GM19395 (cell line): ENCODE measurements around the gene BMPR1A.
"Not testable (repeated sequence)": the region's sequence is repeated elsewhere in the genome, so short reads cannot be mapped to it uniquely, and the experiment has no call there.

ENCODE experiments used
- ATAC-seq: cut with Tn5 transposase; IDR thresholded peaks from one replicate; pipeline ENCODE4 v1.9.1; 2021; ENCODE audit warnings: mild to moderate bottlenecking, moderate library complexity; ENCODE audit not compliant: unreplicated experiment

BMPR1A gene

DNA sequence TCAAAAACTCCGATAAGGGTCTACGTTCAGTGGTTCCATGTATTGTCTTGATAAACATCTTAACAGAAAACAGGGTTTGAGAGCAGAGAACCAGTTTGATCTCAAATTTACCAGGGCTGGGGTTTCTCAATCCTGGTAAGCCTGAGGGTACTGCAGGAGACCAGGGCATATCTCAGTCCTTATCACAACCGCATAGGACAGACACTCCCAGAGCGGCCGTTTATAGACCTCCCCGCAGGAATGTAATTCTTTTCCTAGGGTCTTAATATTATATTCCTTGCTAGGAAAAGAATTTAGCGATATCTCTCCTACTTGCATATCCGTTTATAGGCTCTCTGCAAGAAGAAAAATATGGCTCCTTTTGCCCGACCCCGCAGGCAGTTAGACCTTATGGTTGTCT is 196.3 kb downstream of the BMPR1A start:
- ATAC-seq = not testable (repeated sequence)

DNA sequence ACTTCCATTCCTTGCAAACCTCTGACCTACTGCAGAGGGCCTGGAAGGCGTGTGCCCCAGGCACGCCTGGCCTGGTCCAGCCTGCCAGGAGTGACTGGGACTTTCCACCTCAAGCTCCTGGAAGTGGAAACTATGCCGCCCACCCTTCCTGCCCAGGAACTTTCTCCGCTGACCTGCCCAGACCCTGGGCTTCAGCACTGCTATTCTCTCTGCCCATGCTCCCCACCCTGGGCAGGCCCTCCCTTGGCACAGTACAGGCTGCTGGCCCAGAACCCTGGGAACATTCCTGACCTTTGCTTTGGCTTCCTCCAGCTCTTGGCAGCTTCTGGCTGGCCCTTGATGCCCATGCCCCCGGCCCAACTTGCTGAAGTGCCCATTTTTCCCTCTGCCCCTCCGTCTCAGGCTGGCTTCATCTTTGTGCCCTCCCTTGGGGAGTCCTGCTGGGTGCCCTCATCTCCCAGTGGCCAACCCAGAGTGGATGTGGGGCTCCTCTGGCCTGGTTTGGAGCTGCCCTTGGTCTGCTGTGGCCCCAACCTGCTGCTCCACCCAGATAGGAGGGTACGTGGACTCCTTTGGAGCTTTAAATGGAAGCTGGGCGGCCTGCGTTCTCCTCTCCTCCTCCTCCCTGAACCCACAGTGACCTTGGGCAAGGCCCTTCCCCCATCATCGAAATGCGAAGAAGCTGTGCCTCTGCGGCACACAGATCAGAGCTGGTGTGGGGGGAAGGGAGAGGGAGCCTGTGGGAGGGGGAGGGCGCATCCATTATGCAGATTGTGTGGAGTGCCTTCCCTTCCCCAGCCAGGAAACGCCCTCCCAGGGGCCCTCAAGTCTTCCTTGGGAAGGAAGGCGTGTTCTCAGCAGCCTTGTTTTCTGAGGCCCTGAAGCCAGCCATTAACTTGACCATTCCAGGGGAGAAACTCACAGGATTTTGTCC is 197.6 kb downstream of the BMPR1A start:
- no peak for ATAC-seq

DNA sequence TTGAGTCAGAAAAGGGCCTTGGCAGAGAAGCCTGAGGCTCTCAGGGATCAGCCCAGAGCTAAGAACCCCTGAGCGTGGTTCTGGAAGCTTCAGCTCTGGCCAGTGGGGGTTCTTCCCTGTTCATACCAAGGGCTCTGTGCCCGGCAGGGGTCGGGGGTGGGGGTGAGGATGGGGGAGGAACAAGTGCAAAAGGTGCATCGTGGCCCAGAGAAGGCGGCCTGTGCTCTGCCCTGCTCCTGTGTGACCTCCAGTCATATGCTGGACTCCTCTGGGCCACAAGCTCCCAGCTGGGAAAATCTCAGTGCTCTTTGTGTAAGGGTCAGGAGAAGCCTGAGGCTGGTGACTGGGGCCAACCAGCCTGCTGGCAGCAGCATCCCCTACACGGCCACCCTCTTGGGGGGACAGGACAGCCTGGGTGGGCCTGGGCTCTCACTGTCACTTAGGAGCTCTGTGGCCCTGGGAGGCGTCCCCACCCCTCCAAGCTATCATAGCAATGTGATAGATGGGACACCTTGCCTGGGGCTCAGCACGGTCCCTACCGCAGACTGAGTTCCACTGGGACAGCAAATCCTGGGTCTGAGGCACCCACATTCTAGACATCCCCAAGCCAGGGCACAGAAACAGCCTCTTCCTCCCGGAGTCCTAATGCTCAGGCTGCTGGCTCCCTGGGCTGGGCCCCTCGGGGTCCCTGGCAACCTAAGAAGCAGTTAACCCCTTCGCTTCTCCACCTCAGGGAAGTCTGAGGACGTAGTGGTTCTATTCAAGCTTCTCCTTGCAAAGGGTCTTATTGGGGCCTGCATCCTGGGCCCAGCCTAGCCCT is 198.5 kb downstream of the BMPR1A start:
- no peak for ATAC-seq

DNA sequence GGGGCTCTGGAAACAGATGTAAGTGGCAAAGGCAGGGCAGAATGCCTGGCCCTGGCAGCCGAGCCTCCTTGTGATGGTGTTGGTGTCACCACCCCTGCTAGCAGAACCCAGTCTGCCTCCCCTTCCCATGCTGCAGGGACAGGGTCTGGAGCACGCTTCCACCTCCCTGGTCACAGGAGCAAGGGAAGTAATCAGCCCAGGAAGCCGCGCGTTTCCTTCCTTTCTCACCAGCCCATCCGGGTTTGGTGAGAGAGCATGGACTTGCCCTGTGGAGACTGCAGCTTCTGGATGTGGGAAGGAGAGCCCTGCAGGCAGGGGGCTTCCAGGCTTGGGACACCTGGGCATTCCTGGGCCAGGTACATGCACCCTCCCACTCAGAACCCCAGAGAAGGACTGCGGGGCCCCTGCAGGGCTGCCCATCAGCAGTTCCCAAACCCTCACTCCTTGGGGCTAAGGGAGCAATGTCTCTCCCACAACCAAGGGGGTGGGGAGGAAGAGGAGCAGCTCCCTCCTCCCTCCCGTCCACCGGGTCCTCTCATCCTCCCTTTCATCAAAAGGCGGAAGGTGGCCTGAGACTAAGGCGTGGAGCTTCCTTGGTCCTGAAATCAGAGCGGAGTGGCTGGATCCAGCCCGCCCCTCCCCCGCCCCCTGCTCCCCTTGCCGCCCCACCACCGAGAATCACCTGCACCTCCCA is 199.2 kb downstream of the BMPR1A start:
- no peak for ATAC-seq

DNA sequence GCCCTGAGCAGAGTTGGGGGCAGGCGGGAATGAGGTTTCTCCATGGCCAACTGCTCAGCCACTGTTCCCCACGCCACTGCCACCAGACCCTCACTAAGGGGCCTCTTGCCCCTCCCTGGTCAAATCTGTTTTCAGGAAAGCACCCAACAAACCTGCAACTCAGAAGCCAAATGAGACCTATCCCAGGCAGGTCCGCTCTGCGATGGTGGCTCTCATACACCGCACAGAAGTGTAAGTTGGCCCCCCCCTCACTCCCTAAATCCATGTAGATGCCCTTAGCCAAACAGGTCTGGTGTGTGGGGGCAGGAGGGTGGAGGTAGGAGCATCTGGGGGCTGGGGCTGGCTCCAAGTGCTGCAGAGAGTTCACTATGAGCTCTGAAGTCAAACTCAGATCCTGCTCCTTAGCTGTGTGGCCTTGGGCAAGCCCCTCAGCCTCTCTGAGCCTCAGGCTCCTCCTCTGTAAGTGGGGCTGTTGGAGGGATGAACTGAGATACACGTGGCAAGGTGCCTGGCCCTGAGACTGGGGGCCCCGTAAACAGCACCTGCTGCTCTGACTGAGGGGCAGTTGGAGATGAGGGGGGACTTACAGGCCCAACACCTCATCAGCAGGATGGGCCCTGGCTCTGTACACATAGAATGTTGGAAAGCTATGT is 199.9 kb downstream of the BMPR1A start:
- no peak for ATAC-seq

DNA sequence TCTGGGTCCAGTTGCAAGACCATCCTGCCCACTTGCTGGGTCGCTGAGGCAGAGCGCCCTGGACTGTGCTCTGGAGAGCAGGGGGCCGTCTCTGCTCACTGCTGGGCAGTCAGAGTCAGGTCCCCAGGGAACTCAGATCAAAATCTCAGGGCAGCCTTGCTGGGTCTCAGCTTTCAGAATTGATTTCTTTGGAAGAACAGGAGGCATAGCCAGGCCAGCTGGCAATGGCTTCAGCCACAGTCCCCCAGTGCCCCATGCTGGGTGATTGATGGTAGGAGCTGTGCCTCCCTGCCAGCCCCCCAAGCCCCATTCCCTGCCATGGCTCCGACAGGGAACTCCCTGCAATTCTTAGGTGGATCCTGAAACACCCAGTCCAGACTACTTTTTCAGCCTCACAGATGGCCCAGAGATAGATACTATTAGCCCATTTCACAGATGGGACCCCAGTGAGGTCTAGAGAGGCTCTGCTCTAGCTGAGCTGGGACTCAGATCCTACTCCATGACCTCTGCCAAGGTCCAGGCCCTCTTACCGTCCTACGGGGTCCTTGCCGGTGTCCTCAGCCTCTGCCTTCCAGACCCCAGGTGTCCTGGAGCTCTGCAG is 200.5 kb downstream of the BMPR1A start:
- ATAC-seq = no peak

DNA sequence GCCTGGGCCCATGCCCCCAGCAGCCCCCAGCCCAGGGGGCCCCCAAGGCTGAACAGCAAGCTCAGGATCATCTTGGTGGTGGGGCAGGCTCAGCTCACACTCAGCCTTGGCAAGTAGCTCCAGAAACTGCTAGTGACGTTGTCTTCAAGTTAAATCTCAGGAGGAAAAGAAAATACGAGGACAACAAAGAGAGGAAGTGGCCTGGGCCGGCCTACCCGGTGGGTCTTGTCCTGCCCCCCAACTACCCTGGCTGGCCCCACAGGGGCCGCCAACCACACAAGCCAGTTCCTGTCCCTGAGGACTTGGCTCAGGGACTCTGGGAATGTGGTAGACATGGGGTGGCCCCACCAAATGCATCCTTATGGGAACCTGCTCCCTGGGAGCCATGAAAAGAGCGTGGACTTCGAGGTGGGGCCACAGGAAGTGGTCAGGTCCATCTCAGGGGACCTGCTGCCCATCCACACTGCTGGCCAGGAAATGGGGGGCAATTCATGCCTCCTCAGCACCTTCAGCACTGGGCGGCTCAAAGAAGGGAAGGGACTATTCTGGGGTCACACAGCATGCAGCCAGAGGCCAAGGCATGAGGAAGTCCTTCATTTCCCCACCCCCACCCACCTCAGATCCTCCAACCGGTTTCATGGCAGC is 201.2 kb downstream of the BMPR1A start, which contains the start of gene MMRN2:
MMRN2 (minus strand) TSS at position 145 of the 645 bp plus-strand sequence; CDS start at position 71, 74 bp downstream.
- no peak for ATAC-seq

DNA sequence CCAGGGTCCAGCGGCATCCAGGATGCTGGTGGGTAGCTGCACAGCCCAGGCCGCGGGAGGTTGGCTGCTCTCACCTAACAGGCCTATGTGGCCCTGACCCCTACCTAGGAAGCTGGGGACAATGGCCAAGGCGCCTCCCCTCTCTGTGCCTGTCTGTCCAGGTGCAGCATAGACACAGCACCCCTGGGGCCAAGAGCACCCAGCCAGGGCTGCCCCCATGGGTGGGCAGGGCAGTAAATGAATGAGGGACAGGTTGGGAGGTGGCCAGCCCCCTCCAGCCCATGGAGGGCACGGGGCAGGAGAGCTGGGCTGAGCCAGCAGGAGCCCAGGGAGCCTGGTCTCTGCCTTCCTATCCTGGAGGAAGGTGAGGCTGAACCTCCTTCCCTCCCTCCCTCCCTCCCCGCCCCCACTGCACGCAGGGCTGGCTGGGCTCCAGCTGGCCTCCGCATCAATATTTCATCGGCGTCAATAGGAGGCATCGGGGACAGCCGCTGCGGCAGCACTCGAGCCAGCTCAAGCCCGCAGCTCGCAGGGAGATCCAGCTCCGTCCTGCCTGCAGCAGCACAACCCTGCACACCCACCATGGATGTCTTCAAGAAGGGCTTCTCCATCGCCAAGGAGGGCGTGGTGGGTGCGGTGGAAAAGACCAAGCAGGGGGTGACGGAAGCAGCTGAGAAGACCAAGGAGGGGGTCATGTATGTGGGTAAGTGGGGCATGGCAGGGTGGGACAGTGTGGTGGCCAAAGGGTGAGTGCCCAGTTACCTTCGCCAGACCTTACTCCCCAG is 201.9 kb downstream of the BMPR1A start, which contains the start of gene SNCG:
SNCG (plus strand) TSS at position 484 of the 785 bp plus-strand sequence; CDS start at position 583, 99 bp downstream.
- ATAC-seq = no peak

DNA sequence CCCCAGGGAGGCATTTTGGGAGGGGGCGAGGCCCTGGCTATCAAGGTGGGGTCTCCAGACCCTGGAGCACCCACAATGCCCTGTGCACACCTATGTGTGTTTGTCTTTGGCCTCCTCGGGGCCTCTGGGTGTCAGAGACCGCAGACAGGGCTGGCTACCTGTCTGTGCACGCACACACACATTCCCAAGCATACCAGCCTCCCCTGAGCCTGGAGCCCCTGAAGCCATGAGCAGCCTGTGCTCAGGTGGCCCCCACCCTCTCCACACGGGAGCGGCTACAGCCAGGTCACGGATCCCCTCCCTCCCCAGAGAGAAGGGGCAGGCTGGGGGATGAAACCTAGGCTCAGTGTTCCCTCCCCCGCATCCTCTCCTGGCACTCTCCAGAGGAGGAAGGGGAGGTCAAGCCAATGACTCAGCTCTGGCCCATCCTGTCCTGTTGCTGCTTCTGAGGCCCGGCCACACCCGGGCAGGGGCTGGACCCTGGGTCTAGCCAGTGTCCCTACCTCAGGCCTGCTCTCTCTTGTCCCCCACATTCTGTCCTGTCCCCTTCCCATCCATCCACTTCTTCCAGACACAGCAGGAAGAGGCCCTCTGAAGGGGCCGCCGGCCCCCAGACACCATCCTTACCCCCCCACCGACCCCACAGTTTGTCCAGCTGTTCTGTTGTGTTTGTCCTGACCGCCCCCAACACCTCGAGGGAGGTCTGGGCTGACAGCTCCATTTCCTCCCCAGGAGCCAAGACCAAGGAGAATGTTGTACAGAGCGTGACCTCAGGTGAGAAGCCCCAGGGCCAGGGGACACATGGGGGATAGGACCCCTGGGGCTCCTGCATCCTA is 202.7 kb downstream of the BMPR1A start:
- no peak for ATAC-seq

DNA sequence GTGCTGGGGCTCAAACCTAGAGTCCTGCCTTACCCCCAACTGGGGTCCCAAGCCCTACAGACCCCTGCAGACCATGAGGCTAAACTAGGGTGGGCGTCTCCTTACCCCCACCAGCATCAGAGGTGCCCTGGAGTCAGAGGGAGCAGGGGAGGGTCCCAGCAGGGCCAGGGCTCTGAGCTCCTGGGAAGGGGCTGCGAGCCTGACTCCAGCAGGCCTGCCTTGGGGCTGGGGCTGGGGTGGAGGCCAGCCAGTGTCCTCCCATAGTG is 203.3 kb downstream of the BMPR1A start:
- no peak for ATAC-seq

DNA sequence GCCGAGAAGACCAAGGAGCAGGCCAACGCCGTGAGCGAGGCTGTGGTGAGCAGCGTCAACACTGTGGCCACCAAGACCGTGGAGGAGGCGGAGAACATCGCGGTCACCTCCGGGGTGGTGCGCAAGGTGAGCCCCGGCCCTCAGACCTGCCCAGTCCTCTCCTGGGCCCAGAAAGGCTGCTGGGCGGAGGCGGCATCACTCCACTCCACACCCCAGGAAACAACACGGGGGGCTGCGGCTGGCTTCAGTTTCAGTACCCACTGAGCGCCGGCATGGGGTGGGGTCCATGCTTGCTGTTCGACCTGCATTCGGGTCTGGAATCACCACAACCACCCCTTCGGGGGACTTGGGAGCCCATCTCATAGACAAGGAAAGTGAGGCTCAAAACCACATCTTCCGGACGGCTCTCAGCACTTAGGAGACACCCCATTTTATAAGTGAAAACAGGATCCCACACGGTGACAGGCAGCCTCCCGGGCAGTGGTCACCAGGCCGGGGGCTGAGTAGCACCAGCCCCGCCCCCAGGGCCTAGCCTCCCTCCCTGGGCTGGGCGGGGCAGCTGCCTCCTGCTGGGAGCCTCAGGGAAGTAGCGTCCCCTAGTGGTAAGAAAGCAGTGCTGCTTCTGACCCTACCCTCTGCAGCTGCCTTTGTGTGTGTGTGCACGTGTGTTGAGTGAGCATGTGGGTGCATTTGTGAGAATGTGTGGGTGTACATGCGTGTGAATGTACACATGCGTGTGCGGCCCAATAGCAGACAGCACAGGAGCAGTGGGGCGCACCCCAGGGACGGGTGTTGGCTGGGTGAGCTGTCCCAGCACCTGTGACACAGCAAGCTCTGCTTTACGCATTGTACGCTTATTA is 203.8 kb downstream of the BMPR1A start:
- ATAC-seq = peak; percentile 68

DNA sequence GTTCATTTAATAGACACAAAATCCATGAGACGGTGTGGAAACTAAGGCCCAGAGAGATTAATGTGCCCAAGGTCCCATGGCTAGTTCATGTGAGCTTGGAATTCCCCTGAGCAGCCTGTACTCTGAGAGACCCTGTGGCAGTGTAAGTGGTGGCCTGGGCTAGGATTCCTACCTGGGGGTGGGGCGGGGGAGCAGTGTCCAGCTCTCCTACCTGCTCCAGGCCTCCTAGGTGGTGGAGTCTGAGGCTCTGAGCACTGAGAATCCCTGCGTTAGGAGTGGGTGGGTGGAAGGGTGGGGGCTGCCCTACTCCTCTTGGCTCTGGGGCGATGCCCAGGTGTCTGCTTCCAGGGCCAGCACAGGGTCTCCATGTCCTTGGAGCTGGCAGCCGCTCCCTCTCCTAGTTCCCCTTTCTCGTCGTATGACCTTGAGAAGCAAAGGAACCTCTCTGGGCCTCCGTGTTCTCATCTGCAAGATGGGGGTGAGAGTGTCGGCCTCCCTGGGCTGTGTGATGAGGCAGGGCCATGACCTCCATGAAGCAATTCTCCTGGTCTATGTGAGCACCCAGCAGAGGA is 204.5 kb downstream of the BMPR1A start:
- no peak for ATAC-seq

DNA sequence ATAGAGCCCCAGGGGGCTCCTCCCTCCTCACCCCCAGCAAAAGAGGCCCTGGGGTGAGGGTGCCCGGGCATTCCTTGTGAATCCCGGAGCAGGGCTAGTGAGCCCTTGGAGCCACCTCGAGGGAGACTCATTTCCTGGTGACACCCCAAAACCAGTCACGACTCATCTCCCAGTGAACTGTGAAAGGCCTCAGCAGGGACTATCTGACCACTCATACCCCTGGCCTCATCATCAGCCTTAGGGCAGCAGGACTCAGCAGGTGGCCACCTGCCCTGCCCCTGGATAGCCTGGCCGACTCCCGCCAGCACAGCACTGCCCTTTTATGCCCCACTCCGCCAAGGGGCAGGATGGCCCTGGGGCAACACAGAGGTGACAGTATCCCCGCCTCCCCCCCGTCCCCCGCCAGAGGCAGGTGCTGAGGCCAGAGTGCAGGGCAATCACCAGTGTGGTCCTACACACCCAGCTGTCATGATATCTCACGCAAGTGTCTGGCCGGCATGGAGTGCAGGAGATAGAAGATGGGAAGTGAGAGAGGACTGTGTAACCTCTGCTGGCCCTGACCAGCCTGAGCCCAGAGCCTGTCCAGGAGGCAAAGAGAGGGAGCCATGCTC is 205.2 kb downstream of the BMPR1A start:
- ATAC-seq = no peak

DNA sequence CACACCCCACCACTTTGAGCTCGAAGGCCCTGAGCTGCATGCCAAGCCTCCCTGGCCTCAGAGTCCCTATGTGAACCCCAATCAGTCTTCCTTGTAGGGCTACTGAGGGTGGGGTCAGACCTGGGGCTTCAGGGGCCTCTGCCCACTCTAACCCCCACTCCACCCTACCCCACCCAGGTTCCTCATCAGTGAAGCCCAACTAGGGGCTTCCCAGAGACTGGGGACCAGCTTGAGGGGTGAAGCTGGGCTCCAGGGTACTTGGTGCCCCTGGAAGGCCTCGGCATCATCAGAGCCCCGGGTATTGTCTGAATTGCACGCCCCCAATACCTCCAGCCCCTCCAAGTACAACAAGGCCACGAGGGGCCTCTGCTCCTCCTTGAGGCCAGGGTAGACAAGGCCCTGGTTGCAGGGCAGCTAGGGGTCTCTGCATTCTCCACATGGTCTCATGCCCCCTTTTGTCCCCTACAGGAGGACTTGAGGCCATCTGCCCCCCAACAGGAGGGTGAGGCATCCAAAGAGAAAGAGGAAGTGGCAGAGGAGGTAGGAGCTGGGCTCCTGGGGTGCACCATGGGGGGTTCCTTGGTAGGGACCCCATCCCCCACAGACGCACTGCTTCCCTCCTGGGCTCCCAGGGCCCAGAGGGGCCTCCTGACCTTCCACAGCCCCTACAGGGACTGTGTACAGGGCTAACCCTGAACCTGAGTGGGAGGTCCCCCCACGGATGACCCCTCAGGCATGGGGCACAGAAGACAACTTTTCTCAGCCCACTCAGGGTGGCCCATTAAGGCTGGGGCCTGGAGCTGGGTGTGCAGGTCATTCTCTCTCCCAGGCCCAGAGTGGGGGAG is 205.9 kb downstream of the BMPR1A start:
- no peak for ATAC-seq

DNA sequence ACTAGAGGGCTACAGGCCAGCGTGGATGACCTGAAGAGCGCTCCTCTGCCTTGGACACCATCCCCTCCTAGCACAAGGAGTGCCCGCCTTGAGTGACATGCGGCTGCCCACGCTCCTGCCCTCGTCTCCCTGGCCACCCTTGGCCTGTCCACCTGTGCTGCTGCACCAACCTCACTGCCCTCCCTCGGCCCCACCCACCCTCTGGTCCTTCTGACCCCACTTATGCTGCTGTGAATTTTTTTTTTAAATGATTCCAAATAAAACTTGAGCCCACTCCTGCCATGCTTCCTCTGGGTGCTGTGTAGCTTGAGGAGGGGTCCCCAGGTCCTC is 206.5 kb downstream of the BMPR1A start:
- no peak for ATAC-seq
